H1 (cell line): Measurements from ENCODE around the gene PFKP.

Experiments
- CTBP2 ChIP-seq: IDR thresholded peaks from 2 replicates; pipeline ENCODE4 v1.7.0; 2011; ENCODE audit warnings: borderline replicate concordance, mild to moderate bottlenecking, moderate library complexity, mixed read lengths, low read length; ENCODE audit not compliant: insufficient read depth, insufficient read length
- CTCF ChIP-seq, 3 experiments: IDR thresholded peaks; 1 replicate in 2 of 3; 2 replicates in 1 of 3; pipeline versions ENCODE4 v1.5.1 to v1.6.1; 2011; ENCODE audit warnings: low read length in 3 of 3, mild to moderate bottlenecking in 3 of 3, inconsistent platforms in 2 of 3, low read depth in 1 of 3, moderate library complexity in 1 of 3; ENCODE audit not compliant: insufficient read depth in 1 of 3; ENCODE audit errors: control extremely low read depth in 1 of 3
- EGR1 ChIP-seq: IDR thresholded peaks from 2 replicates; pipeline ENCODE4 v1.6.1; 2011; ENCODE audit warnings: low read depth, low read length, borderline replicate concordance
- EP300 ChIP-seq, 2 experiments: IDR thresholded peaks; 1 replicate in 1 of 2; 2 replicates in 1 of 2; pipeline ENCODE4 v1.6.1; 2011 to 2012; ENCODE audit warnings: low read depth in 2 of 2, low read length in 2 of 2, mild to moderate bottlenecking in 2 of 2, borderline replicate concordance in 1 of 2, inconsistent platforms in 1 of 2, moderate library complexity in 1 of 2
- POLR2A ChIP-seq, 2 experiments: IDR thresholded peaks; 1 replicate in 1 of 2; 2 replicates in 1 of 2; pipeline ENCODE4 v1.6.1; 2011; ENCODE audit warnings: low read depth in 2 of 2, low read length in 2 of 2, mild to moderate bottlenecking in 2 of 2; ENCODE audit errors: control extremely low read depth in 1 of 2
- POLR2AphosphoS5 ChIP-seq: IDR thresholded peaks from 2 replicates; pipeline ENCODE4 v1.6.1; 2011; ENCODE audit warnings: low read depth, low read length
- TEAD4 ChIP-seq: IDR thresholded peaks from 2 replicates; pipeline ENCODE4 v1.6.1; 2012; ENCODE audit warnings: low read depth, low read length, inconsistent platforms, mixed read lengths
- USF2 ChIP-seq: IDR thresholded peaks from 2 replicates; pipeline ENCODE4 v1.6.1; 2011; ENCODE audit warnings: low read length, improper control_type of control experiment

- TF ChIP-seq USF2 (no peak), POLR2AphosphoS5 (no peak), CTCF (IDR thresholded peaks at IDR 0.05; ENCODE audit: control extremely low read depth in 1 of 3, insufficient read depth in 1 of 3, low read depth in 1 of 3, low read length in 3 of 3) (no peak), CTBP2 (no peak), POLR2A (IDR thresholded peaks at IDR 0.05; ENCODE audit: control extremely low read depth in 1 of 2, low read depth in 2 of 2, low read length in 2 of 2) (no peak), EGR1 (no peak), EP300 (IDR thresholded peaks at IDR 0.05; ENCODE audit: borderline replicate concordance in 1 of 2, low read depth in 2 of 2, low read length in 2 of 2) (no peak), TEAD4 (no peak)
Observed at GRCh38 chr10:3172081-3172445, 104.7 kb downstream of the PFKP start.
